Measurements from ENCODE around the gene FANCM.

FANCM gene

DNA sequence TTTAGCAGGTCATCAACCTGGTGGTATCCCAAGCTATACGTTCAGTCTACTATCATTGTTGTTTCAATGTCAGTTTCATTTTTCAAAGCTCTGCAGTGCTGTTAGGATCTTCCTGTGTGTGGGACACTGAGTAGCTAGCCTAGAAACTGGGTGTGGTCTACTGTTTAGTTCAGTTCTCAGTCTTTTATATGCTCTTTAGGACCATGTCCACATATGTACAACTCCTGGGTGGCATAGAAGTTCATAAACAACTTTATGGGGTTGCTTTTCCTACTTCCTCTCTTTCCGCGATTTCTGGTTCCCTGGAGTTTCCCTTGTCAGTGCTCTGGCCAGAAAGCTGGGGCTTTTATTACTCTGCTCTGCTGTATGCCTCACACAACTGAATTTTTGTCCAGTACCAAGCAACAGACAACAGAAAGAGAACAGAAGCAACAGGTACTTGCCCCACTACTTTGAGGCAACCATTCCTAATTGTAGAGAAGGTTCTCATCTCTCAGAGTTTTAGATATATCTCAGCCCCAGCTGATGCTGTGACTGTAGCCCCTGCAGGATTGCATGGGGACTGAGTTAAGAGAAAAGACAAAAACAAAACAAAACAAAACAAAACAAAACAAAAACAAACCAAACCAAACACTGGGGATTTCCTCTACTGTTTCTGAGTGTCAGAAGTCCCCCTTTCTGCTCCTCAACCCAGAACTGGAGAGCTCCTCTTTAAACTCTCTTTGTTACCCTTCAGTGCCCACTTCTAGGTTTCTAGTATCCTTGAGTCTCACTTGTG is 86.9 kb downstream of the FANCM start:
- H3K27ac Mint-ChIP-seq, result no peak overlapping the region
- H3K27me3 Mint-ChIP-seq (ENCODE audit: low read depth), result no peaks in the 10 kb centered on the region
- H3K9me3 Mint-ChIP-seq, result no peaks in the 10 kb centered on the region
- H3K4me1 Mint-ChIP-seq, result no peaks in the 10 kb centered on the region
- H3K36me3 Mint-ChIP-seq (ENCODE audit: low read depth), result peaks cover 47% of the 10 kb centered on the region
- TF ChIP-seq, protein P1, sequence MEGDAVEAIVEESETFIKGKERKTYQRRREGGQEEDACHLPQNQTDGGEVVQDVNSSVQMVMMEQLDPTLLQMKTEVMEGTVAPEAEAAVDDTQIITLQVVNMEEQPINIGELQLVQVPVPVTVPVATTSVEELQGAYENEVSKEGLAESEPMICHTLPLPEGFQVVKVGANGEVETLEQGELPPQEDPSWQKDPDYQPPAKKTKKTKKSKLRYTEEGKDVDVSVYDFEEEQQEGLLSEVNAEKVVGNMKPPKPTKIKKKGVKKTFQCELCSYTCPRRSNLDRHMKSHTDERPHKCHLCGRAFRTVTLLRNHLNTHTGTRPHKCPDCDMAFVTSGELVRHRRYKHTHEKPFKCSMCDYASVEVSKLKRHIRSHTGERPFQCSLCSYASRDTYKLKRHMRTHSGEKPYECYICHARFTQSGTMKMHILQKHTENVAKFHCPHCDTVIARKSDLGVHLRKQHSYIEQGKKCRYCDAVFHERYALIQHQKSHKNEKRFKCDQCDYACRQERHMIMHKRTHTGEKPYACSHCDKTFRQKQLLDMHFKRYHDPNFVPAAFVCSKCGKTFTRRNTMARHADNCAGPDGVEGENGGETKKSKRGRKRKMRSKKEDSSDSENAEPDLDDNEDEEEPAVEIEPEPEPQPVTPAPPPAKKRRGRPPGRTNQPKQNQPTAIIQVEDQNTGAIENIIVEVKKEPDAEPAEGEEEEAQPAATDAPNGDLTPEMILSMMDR (IDR thresholded peaks at IDR 0.05; ENCODE audit: unreplicated experiment in 3 of 3), result no peak
- no peak overlapping the region for H3K4me3 Mint-ChIP-seq

DNA sequence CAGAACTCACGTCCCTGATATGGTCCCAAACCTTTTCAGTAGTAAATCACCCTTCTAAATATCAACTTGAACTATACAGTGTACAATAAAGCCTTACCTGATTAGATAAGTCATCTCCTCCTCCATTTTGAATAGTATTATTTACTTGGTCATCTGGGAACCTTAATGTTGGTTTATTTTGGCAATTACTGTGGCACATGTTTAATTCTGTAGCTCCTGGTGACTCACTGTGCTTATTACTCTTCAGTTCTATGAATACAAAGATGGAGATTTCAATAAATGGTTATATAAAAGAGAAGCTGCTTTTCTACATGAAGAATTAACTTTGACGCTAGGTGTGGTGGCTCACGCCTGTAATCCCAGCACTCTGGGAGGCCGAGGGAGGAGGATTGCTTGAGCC is 91.8 kb downstream of the FANCM start:
- no peaks in the 10 kb centered on the region for H3K9me3 Mint-ChIP-seq
- H3K27ac Mint-ChIP-seq, result no peak overlapping the region
- TF ChIP-seq, protein P1 (IDR thresholded peaks at IDR 0.05; ENCODE audit: unreplicated experiment in 3 of 3), result no peak
- H3K36me3 Mint-ChIP-seq (ENCODE audit: low read depth), result peaks cover 61% of the 10 kb centered on the region
- no peak overlapping the region for H3K4me3 Mint-ChIP-seq
- no peaks in the 10 kb centered on the region for H3K27me3 Mint-ChIP-seq (ENCODE audit: low read depth)
- no peaks in the 10 kb centered on the region for H3K4me1 Mint-ChIP-seq

DNA sequence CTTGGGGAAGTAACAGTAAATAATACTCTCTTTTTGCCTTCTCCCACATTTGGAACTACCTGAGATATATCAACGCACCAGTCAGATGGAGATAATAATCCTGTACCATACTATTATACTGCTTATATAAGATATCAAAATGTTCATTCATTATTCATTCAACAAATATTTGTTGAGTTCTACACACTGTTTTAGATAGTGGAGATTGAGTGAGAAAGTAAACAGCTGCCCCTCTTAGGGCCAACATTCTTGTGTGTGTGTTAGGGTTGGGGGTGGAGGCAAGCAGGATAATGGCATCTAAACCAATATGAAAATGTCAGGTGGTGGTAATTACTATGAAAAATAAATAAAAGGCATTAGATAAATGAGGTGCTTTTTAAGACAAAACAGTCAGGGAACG is 103.3 kb downstream of the FANCM start:
- peaks cover 32% of the 10 kb centered on the region for H3K36me3 Mint-ChIP-seq (ENCODE audit: low read depth)
- no peaks in the 10 kb centered on the region for H3K4me1 Mint-ChIP-seq
- H3K27me3 Mint-ChIP-seq (ENCODE audit: low read depth), result no peaks in the 10 kb centered on the region
- no peak overlapping the region for H3K27ac Mint-ChIP-seq
- TF ChIP-seq, protein P1 (IDR thresholded peaks at IDR 0.05; ENCODE audit: unreplicated experiment in 3 of 3), result no peak
- no peak overlapping the region for H3K4me3 Mint-ChIP-seq
- no peaks in the 10 kb centered on the region for H3K9me3 Mint-ChIP-seq

DNA sequence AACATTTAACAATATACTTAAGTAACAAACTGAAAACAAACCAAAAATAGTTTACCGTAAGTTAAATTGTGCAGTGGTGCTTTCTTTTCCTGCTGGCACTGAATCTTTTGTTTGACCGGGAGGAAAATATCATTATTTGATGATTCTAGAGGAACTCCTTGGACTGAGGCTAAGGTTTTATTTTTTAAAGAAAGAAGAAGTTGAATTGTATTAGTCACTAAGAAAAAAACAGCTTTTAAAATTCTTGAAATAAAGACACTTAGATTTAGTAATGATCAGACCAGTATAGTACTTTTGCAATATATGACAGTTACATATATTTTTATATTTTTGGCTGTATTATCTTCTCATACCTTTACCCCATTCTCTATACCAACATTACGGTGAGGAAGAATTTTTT is 107.0 kb downstream of the FANCM start:
- Mint-ChIP-seq H3K36me3 (ENCODE audit: low read depth) (peaks cover 26% of the 10 kb centered on the region), H3K27me3 (ENCODE audit: low read depth) (no peaks in the 10 kb centered on the region), H3K9me3 (no peaks in the 10 kb centered on the region), H3K27ac (no peak overlapping the region), H3K4me1 (no peaks in the 10 kb centered on the region), H3K4me3 (no peak overlapping the region)
- TF ChIP-seq, protein P1 (IDR thresholded peaks at IDR 0.05; ENCODE audit: unreplicated experiment in 3 of 3), result no peak

DNA sequence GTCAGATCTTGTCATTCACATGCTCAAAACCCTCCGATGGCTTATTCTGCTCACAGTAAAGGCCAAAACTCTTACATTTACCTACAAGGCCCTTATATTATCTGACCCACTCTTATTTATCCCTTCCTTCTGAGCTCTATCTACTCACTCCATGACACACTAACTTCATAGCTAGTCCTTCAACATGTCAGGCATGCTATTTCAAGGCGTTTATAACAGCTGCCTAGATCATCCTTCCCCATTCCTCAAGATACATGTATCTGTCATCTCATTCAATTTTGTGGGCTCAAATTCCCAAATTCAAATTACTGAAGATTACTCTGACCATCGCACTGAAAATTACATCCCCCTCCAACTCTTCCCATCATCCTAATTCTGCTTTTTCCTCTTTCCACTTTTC is 110.4 kb downstream of the FANCM start:
- Mint-ChIP-seq H3K27me3 (ENCODE audit: low read depth) (no peaks in the 10 kb centered on the region), H3K36me3 (ENCODE audit: low read depth) (peaks cover 15% of the 10 kb centered on the region), H3K9me3 (no peaks in the 10 kb centered on the region), H3K4me3 (no peak overlapping the region), H3K27ac (no peak overlapping the region), H3K4me1 (peaks cover 6% of the 10 kb centered on the region)
- TF ChIP-seq, protein P1 (IDR thresholded peaks at IDR 0.05; ENCODE audit: unreplicated experiment in 3 of 3), result no peak

DNA sequence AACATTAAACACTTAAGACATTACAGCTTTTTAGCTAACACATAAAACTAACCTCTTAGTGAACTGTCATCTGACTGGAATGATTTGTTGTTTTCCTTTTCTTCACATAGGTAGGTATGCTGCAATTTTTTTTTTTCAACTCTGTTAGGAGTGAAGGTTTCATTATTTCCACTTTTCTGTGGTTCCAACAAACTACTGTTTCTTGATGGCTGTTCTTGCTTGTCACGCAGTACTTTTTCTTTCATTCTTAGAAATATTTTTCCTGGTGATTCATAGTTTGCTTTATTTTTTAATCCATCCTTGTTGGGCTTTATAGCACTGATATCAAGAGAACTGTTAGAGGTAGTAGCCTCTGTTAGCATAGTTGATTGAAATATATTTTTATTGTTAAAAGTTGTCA is 111.0 kb downstream of the FANCM start:
- no peak overlapping the region for H3K27ac Mint-ChIP-seq

More for the DNA sequence above, 111.0 kb downstream of the FANCM start:
- peaks cover 11% of the 10 kb centered on the region for H3K4me1 Mint-ChIP-seq
- H3K4me3 Mint-ChIP-seq, result no peak overlapping the region
- peaks cover 11% of the 10 kb centered on the region for H3K36me3 Mint-ChIP-seq (ENCODE audit: low read depth)
- H3K27me3 Mint-ChIP-seq (ENCODE audit: low read depth), result no peaks in the 10 kb centered on the region
- H3K9me3 Mint-ChIP-seq, result no peaks in the 10 kb centered on the region
- TF ChIP-seq, protein P1 (IDR thresholded peaks at IDR 0.05; ENCODE audit: unreplicated experiment in 3 of 3), result no peak

Data from nephron (organoid).